Keratinocyte (primary cell): ENCODE data around the gene COL21A1.

Source experiments
- CTCF ChIP-seq, 3 experiments: IDR thresholded peaks in 1 of 3; conservative IDR thresholded peaks in 1 of 3; optimal IDR thresholded peaks in 1 of 3; 2 replicates in 2 of 3; 3 replicates in 1 of 3; pipeline versions ENCODE3 to v1.5.1; 2011; ENCODE audit warnings: low read length in 3 of 3, mild to moderate bottlenecking in 3 of 3, moderate library complexity in 2 of 3, control low read depth in 1 of 3, inconsistent platforms in 1 of 3; ENCODE audit not compliant: insufficient read depth in 2 of 3; ENCODE audit errors: extremely low read depth in 1 of 3
- EZH2 ChIP-seq: IDR thresholded peaks from one replicate; pipeline ENCODE4 v1.6.1; 2012; ENCODE audit warnings: inconsistent platforms, mild to moderate bottlenecking, low read length, moderate library complexity

GRCh38 chr6:56152611-56153010, 94.8 kb downstream of the COL21A1 start:
- no peak for TF ChIP-seq CTCF (optimal IDR thresholded peaks at IDR 0.05 in 1 of 3, IDR thresholded peaks at IDR 0.05 in 1 of 3, conservative IDR thresholded peaks at IDR 0.05 in 1 of 3; ENCODE audit: extremely low read depth in 1 of 3, insufficient read depth in 2 of 3, low read length in 3 of 3)
- no peak for TF ChIP-seq EZH2
